Hepatocyte (in vitro differentiated cells): Measurements from ENCODE around the gene KCNMA1.

Source experiments
- CTCF ChIP-seq: fragments of 200-600 bp; sonication (generic); IDR thresholded peaks from 2 replicates; pipeline ENCODE4 v1.5.1; 2016; ENCODE audit warnings: antibody characterized with exemption, mild to moderate bottlenecking; ENCODE audit not compliant: poor library complexity
- EZH2phosphoT487 ChIP-seq: fragments of 200-600 bp; sonication (generic); IDR thresholded peaks from one replicate; pipeline ENCODE4 v1.6.1; 2018; ENCODE audit warnings: antibody characterized with exemption, mild to moderate bottlenecking, low read depth, moderate library complexity; ENCODE audit not compliant: unreplicated experiment, severe bottlenecking

- TF ChIP-seq CTCF: no peak
- no peak for TF ChIP-seq EZH2phosphoT487
Observed at GRCh38 chr10:76944640-76945039, 693.0 kb downstream of the KCNMA1 start.
